Brain pericyte (primary cell): ENCODE results near the gene AKT1.

ENCODE experiments used
- DNase-seq: peaks from one replicate; pipeline ENCODE4 v3.0.0-alpha.2; 2012; ENCODE audit warnings: low read depth, low spot score

AKT1 gene

GRCh38 chr14:104799244-104800014 is 3.9 kb upstream of the AKT1 start:
- no peak for DNase-seq

- DNase-seq: no peak
Measured at GRCh38 chr14:104798300-104799243, 3.0 kb upstream of the AKT1 start.

- no peak for DNase-seq
Measured at GRCh38 chr14:104797115-104798044, 1.8 kb upstream of the AKT1 start.

- no peak for DNase-seq
Measured at GRCh38 chr14:104796687-104797081, 1.1 kb upstream of the AKT1 start.

GRCh38 chr14:104795781-104796686 is 486 bp upstream of the AKT1 start:
- no peak for DNase-seq

- no peak for DNase-seq
Measured at GRCh38 chr14:104794631-104794992, 936 bp downstream of the AKT1 start.

- DNase-seq: peak; percentile 51
Measured at GRCh38 chr14:104794099-104794498, 1.4 kb downstream of the AKT1 start.

- no peak for DNase-seq
Measured at GRCh38 chr14:104793703-104793959, 1.9 kb downstream of the AKT1 start.

- DNase-seq: no peak
Measured at GRCh38 chr14:104792945-104793702, 2.4 kb downstream of the AKT1 start.

GRCh38 chr14:104792101-104792884 is 3.3 kb downstream of the AKT1 start:
- DNase-seq: no peak

GRCh38 chr14:104791425-104791824 is 4.1 kb downstream of the AKT1 start:
- DNase-seq: no peak

GRCh38 chr14:104789752-104790743 is 5.5 kb downstream of the AKT1 start:
- DNase-seq: no peak

GRCh38 chr14:104788873-104789663 is 6.5 kb downstream of the AKT1 start:
- no peak for DNase-seq

GRCh38 chr14:104788161-104788818 is 7.3 kb downstream of the AKT1 start:
- no peak for DNase-seq

GRCh38 chr14:104787736-104788135 is 7.8 kb downstream of the AKT1 start:
- no peak for DNase-seq

- DNase-seq: no peak
Measured at GRCh38 chr14:104786726-104787675, 8.5 kb downstream of the AKT1 start.
